HepG2 (cell line): Measurements from ENCODE around the gene EIF3A. TPM values are rescaled to one million over a fixed set of nuclear protein-coding genes. Genes with fewer than 3 reads are reported as not detected.

Experiments
- AKAP8 ChIP-seq: sonication (generic); formaldehyde crosslinking; IDR thresholded peaks from 2 replicates; pipeline ENCODE4 v1.5.1; 2020; ENCODE audit warnings: mild to moderate bottlenecking, missing genetic modification reagents
- CEBPG ChIP-seq: IDR thresholded peaks from 2 replicates; pipeline ENCODE4 v1.6.1; 2016
- SOX6 ChIP-seq, 2 experiments: fragments of 450-650 bp in 1 of 2; sonication (generic) in 1 of 2; formaldehyde crosslinking in 1 of 2; IDR thresholded peaks; 2 replicates each; pipeline versions ENCODE4 v1.4.0 to v1.6.1; 2017 to 2020; ENCODE audit warnings: antibody characterized with exemption in 1 of 2, mild to moderate bottlenecking in 1 of 2, missing genetic modification reagents in 1 of 2
- ZNF317 ChIP-seq: sonication (generic); formaldehyde crosslinking; IDR thresholded peaks from 2 replicates; pipeline ENCODE4 v1.5.0; 2020; ENCODE audit warnings: mild to moderate bottlenecking, missing genetic modification reagents
- ZSCAN12 ChIP-seq: sonication (generic); formaldehyde crosslinking; IDR thresholded peaks from 2 replicates; pipeline ENCODE4 v1.9.0; 2021; ENCODE audit warnings: mild to moderate bottlenecking, missing genetic modification reagents
- ZSCAN21 ChIP-seq: sonication (generic); formaldehyde crosslinking; IDR thresholded peaks from 2 replicates; pipeline ENCODE4 v1.8.0; 2022; ENCODE audit warnings: mild to moderate bottlenecking, missing genetic modification reagents, moderate library complexity, borderline replicate concordance
- polyA plus RNA-seq, 8 experiments: library from polyadenylated mRNA; depleted of rRNA in 3 of 8; stranded (reverse) in 7 of 8; unstranded in 1 of 8; fragments of >200 nt; fragmentation: Illumina TruSeq in 4 of 8; extraction: Trizol in 4 of 8; gene quantifications; 2 replicates each; pipeline versions ENCODE4 v1.2.1 to v1.2.3, GENCODE V29; 2011 to 2016; ENCODE audit warnings: low read depth in 4 of 8, missing spikeins in 1 of 8, mixed read lengths in 1 of 8; ENCODE audit not compliant: insufficient read depth in 1 of 8
- small RNA-seq, 3 experiments: library from RNA; depleted of rRNA; stranded (forward); fragments of <200 nt; gene quantifications; one replicate each; pipeline ENCODE3, GENCODE V24; 2012; ENCODE audit warnings: low read depth in 2 of 3, low replicate concordance in 1 of 3; ENCODE audit not compliant: insufficient read length in 3 of 3, insufficient read depth in 2 of 3
- total RNA-seq, 5 experiments: library from RNA; depleted of rRNA; stranded (reverse); fragments of >200 nt; fragmentation: Illumina TruSeq; extraction: Trizol; gene quantifications; 2 replicates each; pipeline ENCODE4 v1.2.3, GENCODE V29; 2016; ENCODE audit warnings: low read depth in 1 of 5

The EIF3A gene
- total and polyA plus RNA-seq, 2 of the 13 experiments (the other 11 are each of a cell fraction or from before 2014, with no cell fraction given): 25.6 to 117 TPM

- TF ChIP-seq AKAP8 (CRISPR knock-in tag) (no peak), ZSCAN21 (CRISPR knock-in tag) (no peak), ZSCAN12 (CRISPR knock-in tag) (no peak), CEBPG (CRISPR knock-in tag) (no peak), SOX6 (IDR thresholded peaks at IDR 0.05) (no peak), SOX6 (CRISPR knock-in tag; IDR thresholded peaks at IDR 0.05) (no peak), ZNF317 (CRISPR knock-in tag) (no peak)
These were observed 95.0 kb downstream of the EIF3A start (continued) for GRCh38 chr10:118985576-118985975.

Small RNAs within 50 kb of the gene (small RNA-seq; reads per million reads assigned to genes)
- 0 reads per million in 3 experiments for gene AL355598.1
- 0 to 0.97 (median 0) reads per million in 3 experiments for gene RF00413
- 31.6 to 177 (median 121) reads per million in 3 experiments for gene SNORA19

Other genes with a start within 250 kb of the EIF3A start
- 1.5 and 1.7 TPM in 2 replicates for gene NANOS1, start 51.1 kb downstream of the EIF3A start, total RNA-seq (2016; rRNA removed; fragmentation: Illumina TruSeq; extraction: Trizol)
- 1.7 and 2.2 TPM in 2 replicates for gene NANOS1, start 51.1 kb downstream of the EIF3A start, polyA plus RNA-seq (2011; rRNA removed)
- 43.7 and 55.1 TPM in 2 replicates for gene DENND10, start 23.3 kb upstream of the EIF3A start, total RNA-seq (2016; rRNA removed; fragmentation: Illumina TruSeq; extraction: Trizol)
- gene DENND10, start 23.3 kb upstream of the EIF3A start, polyA plus RNA-seq (2011; rRNA removed): 75.9 and 78.8 TPM in 2 replicates
- 47.4 and 64.9 TPM in 2 replicates for gene SFXN4, start 84.9 kb upstream of the EIF3A start, total RNA-seq (2016; rRNA removed; fragmentation: Illumina TruSeq; extraction: Trizol)
- gene SFXN4, start 84.9 kb upstream of the EIF3A start, polyA plus RNA-seq (2011; rRNA removed): 44.6 and 47.7 TPM in 2 replicates
- 407 and 643 TPM in 2 replicates for gene PRDX3, start 98.0 kb upstream of the EIF3A start, total RNA-seq (2016; rRNA removed; fragmentation: Illumina TruSeq; extraction: Trizol)
- 422 and 565 TPM in 2 replicates for gene PRDX3, start 98.0 kb upstream of the EIF3A start, polyA plus RNA-seq (2011; rRNA removed)
- gene GRK5, start 126.8 kb upstream of the EIF3A start, total RNA-seq (2016; rRNA removed; fragmentation: Illumina TruSeq; extraction: Trizol): 12.6 and 12.8 TPM in 2 replicates
- 10.4 and 11.5 TPM in 2 replicates for gene GRK5, start 126.8 kb upstream of the EIF3A start, polyA plus RNA-seq (2011; rRNA removed)